Breast epithelium (tissue), 3 donors: ENCODE measurements around the gene MAP3K1.

Experiments
- CTCF ChIP-seq, 3 donors: fragments of 450-650 bp; IDR thresholded peaks; one replicate each; pipeline ENCODE4 v1.5.1; 2016 to 2017; ENCODE audit warnings: antibody characterized with exemption in 3 of 3, mild to moderate bottlenecking in 3 of 3, moderate library complexity in 3 of 3
- POLR2A ChIP-seq: fragments of 450-650 bp; IDR thresholded peaks from one replicate; pipeline ENCODE4 v1.6.1; 2016; ENCODE audit warnings: antibody characterized with exemption, mild to moderate bottlenecking, moderate library complexity
- POLR2AphosphoS5 ChIP-seq, 3 donors: sonication (generic); formaldehyde crosslinking; IDR thresholded peaks; one replicate each; pipeline ENCODE4 v1.6.1; 2017; ENCODE audit warnings: antibody characterized with exemption in 3 of 3

GRCh38 chr5:56893251-56893951 is 78.1 kb downstream of the MAP3K1 start:
- TF ChIP-seq POLR2A (no peak), CTCF (IDR thresholded peaks at IDR 0.05) (no peak), POLR2AphosphoS5 (IDR thresholded peaks at IDR 0.05) (no peak)
